ENCODE data around the gene CMTM5.
"Not testable (repeated sequence)": the region's sequence is repeated elsewhere in the genome, so short reads cannot be mapped to it uniquely, and the experiment has no call there.

CMTM5 gene

GRCh38 chr14:23398348-23398747 is 21.5 kb downstream of the CMTM5 start:
- no peak for DNase-seq (ENCODE audit: low read depth in 2 of 2)

GRCh38 chr14:23399136-23399535 is 22.3 kb downstream of the CMTM5 start:
- no peak for DNase-seq (ENCODE audit: low read depth in 2 of 2)

GRCh38 chr14:23399591-23399990 is 22.7 kb downstream of the CMTM5 start:
- no peak for DNase-seq (ENCODE audit: low read depth in 2 of 2)

GRCh38 chr14:23400496-23401149 is 23.8 kb downstream of the CMTM5 start:
- not testable (repeated sequence) for DNase-seq (ENCODE audit: low read depth in 2 of 2)

DNA sequence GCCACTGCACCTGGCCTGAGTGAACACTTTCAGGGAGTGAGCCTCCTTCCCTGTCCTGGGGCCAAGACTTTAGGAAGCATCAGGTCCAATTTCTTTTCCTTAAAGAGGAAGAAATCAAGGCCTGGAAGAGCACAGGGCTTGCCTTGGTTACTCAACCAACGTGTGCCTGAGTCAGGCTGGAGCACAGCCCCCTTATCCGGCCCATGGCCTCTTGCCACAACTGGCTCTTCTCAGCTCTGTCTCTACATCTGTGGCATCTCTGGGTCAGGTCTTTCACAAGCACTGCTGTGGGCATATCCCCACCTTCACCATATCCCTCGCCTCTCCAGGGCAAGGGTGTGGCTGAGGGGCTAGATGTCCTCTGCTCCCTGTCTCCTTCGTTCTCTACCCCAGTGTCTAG is 24.4 kb downstream of the CMTM5 start:
- DNase-seq (ENCODE audit: low read depth in 2 of 2) = no peak

GRCh38 chr14:23402296-23403138 is 25.7 kb downstream of the CMTM5 start:
- no peak for DNase-seq (ENCODE audit: low read depth in 2 of 2)

DNA sequence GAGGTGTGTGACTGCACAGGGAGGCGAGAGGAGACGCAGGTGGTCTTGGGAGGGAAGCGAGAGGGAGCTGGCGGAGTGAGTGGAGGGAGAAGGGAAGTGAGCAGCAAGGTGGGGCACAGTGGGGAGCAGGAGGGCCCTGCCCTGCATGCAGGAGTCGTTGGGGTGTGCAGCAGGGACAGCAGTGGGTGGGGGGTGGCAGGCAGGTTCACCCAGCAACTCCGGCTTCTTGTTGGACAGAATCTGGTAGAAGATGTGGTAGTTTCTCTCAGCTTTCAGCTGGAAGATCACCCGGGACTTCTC is 26.2 kb downstream of the CMTM5 start:
- no peak for DNase-seq (ENCODE audit: low read depth in 2 of 2)

GRCh38 chr14:23403908-23404307 is 27.1 kb downstream of the CMTM5 start:
- no peak for DNase-seq (ENCODE audit: low read depth in 2 of 2)

GRCh38 chr14:23404331-23404900 is 27.6 kb downstream of the CMTM5 start:
- no peak for DNase-seq (ENCODE audit: low read depth in 2 of 2)

DNA sequence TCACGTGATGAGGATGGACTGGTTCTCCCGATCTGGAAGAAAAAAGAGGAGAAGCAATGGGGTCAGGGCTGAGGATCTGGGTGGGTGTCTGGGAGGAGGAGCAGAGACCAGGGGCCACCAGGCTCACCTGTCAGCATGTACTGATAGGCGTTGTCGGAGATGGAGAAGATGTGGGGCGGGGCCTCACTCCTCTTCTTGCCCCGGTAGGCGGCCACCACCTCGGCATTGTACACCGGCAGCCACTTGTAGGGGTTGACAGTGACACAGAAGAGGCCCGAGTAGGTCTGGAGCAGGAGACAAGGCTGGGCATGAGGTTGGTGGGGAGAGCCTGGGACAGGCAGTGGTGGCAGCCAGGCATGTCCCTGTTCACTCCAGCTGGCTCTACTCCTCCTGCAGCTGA is 28.2 kb downstream of the CMTM5 start:
- no peak for DNase-seq (ENCODE audit: low read depth in 2 of 2)

DNA sequence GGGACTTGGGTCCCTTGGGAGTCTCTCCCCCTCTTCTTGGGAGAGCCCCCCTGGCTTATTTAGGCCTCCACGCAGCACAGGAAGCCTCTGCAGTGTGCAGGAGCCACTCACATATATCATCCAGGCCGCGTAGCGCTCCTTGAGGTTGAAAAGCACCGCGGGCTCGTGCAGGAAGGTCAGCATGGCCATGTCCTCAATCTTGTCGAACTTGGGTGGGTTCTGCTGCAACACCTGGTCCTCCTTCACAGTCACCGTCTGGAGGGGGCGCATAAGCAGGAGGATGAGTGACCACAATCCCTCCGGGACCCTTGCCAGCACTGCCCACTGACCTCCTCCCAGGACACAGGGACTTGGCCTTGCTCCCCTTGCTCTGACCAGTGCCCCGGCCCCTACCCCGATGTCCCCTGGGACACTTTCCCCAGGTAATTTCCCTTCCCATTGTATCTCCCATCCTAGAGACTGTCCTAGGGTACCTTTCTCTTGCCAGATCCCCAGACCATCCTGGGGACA is 28.7 kb downstream of the CMTM5 start:
- no peak for DNase-seq (ENCODE audit: low read depth in 2 of 2)

DNA sequence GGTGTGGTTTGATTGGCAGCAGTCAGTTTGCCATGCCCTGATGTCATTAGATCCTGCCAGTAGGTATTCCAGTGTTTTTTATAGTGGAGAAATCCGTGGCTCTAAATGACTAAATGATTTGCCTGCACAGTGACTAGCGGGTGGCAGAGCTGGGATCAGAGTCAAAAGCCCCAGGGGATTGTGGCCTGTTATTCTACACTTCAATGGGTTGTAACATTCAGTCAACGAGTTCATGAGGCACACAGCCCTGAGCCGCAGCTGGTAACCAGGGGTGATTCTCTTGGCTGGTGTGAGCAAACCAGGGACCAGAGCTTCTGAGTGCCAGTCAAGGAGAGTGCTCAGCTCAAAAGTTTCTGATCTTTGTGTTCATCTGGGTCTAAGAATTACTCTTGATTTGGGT is 29.4 kb downstream of the CMTM5 start:
- DNase-seq (ENCODE audit: low read depth in 2 of 2) = no peak

GRCh38 chr14:23406725-23407355 is 30.0 kb downstream of the CMTM5 start:
- no peak for DNase-seq (ENCODE audit: low read depth in 2 of 2)

DNA sequence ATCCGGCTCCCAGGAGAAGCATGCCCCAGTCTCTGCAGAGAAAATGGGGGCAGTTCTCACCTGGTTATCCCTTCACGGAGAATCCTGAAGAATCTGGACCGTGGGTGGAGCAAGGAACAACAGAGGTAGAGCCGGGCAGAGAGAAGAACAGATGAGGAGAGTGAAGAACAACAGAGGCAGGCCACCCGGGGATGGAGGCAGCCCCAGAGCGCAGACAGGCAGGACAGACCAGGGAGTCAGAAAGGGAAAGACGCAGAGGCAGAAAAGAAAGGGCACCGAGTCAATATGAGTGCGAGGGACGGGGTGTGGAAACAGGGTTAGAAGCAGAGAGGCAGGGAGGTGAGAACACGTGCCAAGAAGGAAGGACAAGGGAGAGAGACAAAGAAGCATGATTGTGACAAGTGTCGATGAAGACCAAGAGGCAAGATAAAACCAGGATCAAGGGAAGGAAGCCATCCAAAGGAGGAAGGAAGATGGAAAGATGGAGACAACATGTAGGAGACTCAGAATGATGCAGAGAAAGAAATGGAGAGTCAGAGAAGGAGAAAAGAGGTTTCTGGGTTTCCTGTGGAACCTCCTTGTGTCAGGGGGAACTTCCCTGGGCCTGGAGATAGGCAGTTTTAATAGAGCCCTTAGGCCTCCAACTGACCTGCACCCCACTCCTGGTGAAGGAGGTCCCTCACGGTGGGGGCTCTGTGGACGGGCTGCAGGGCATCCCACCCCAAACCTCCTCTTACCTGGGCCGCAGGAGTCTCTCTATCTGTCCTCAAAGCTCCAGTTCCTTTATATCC is 30.9 kb downstream of the CMTM5 start, which contains the start of gene MYH6:
MYH6 (minus strand) TSS at position 758 of the 791 bp plus-strand sequence. CDS start 1,050 bp downstream, outside the sequence.
- DNase-seq (ENCODE audit: low read depth in 2 of 2) = no peak

DNA sequence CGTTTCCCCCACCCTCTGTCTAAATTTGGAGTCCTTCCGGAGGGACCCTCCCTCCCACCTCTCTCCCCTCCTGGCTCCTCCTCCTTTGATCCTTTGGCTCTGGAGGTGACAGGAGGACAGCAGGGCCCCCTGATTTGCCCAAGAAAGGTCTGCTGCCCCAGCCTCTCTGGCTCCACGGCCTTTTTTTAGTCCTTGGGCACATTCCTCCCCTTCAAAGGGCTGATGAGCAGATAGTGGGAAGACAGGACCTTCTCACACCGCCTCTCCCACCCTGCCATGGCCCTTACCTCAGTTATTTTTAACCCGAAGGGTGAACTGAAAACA is 31.4 kb downstream of the CMTM5 start:
- DNase-seq (ENCODE audit: low read depth in 2 of 2) = no peak

DNA sequence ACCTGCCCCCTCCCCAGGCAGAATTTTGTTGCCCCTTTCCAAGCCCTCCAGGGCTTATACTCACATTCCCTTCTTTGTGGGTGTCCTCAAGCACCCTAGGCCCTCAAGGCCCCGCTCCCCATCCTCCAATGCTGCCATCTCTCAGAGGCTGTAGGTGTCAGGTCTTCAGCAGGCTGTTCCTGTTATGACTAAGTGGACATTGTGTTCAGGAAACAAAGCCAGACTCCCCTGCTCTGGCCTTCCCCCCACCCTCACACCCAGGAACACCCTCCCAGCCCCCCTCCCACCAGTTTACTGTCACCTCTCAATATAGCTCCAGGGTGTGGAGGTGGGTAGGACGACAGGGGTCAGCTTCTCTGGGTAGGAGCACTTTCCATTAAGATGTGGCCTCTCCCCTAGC is 32.6 kb downstream of the CMTM5 start:
- DNase-seq (ENCODE audit: low read depth in 2 of 2) = no peak

DNA sequence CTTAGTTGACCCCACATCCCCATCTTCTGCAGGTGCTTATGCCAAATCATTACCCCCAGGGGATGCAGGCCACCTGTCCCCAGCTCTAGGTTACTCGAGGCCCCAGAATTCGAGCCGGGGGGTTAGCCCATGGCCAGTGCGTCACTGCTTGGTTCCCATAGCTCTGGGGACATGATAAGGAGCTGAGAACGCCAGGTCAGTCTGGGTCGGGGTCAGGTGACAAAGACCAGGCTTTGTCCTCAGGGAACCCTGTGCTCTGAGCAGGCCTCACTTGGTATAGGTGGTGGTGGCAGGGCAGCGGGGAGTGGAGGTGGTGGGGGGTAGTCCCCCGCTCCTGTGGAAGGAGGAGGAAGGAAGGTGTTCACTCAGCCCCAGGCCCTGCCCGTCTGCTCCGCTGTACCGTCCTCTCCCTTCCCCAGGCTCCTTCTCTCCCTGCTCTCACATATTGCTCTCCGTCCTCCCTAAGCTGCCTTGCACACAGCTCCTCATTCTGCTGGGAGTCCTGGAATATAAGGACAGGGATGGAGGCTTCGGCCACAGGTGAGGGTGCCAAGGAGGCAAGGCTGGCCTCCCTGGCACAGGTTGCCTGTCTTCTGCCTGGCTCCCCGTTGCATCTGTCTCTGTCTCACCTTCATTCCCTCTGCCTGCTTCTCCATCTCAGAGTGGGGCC is 33.3 kb downstream of the CMTM5 start:
- DNase-seq (ENCODE audit: low read depth in 2 of 2) = no peak

- DNase-seq (ENCODE audit: low read depth in 2 of 2) = no peak
Observed at GRCh38 chr14:23411563-23412525, 35.0 kb downstream of the CMTM5 start.

DNA sequence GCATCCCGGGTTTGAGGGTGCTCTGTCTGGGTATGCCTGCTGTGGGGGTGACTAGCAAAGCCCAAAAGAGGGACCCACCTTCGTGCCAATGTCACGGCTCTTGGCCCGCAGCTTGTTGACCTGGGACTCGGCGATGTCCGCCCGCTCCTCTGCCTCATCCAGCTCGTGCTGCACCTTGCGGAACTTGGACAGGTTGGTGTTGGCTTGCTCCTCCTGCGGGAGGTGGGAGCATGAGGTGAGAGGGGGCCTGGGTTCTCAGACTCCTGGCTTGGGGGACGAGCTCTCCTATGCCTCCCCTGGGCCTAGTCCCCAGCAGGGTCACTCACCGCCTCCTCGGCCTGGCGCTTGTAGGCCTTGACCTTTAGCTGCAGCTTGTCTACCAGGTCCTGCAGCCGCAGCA is 36.8 kb downstream of the CMTM5 start:
- DNase-seq (ENCODE audit: low read depth in 2 of 2) = no peak

DNA sequence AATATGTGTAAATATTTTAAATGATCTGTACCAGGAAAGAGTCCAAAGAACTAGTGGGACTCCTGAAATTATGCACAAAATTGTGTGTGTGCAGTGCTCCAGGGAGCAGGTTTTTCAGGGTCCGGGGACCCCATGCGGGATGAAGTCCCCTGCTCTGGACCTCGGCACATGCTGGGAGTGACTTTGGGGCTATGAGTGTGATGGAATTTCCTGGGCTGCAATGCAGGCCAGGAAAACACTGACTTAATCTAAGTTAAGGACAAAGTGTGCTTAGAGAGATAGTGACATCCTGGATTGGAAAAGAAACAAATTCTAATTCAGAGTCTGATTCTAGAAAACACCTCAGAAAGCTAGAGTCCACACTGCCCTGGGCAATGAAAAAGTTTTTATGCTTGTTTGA is 37.4 kb downstream of the CMTM5 start:
- DNase-seq (ENCODE audit: low read depth in 2 of 2) = no peak
